ENCODE measurements around the gene PYGO2. TPM values are rescaled to one million over a fixed set of nuclear protein-coding genes. Genes with fewer than 3 reads are reported as not detected.

Gene PYGO2
- total RNA-seq, 1 donor from 2014 or later: 7.4 TPM

- H3K36me3 ChIP-seq (ENCODE audit: control insufficient read depth, insufficient read depth, low read length): peaks cover under 1% of the 10 kb centered on the region
- DNase-seq (ENCODE audit: low read depth) (peak; percentile 93), FAIRE-seq (no peak)
- peak overlapping the region; percentile 35 for H3K4me3 ChIP-seq (ENCODE audit: low read depth, low read length)
- H3K27me3 ChIP-seq (ENCODE audit: control insufficient read depth, insufficient read depth, low read length): no peaks in the 10 kb centered on the region
- TF ChIP-seq, protein P1, sequence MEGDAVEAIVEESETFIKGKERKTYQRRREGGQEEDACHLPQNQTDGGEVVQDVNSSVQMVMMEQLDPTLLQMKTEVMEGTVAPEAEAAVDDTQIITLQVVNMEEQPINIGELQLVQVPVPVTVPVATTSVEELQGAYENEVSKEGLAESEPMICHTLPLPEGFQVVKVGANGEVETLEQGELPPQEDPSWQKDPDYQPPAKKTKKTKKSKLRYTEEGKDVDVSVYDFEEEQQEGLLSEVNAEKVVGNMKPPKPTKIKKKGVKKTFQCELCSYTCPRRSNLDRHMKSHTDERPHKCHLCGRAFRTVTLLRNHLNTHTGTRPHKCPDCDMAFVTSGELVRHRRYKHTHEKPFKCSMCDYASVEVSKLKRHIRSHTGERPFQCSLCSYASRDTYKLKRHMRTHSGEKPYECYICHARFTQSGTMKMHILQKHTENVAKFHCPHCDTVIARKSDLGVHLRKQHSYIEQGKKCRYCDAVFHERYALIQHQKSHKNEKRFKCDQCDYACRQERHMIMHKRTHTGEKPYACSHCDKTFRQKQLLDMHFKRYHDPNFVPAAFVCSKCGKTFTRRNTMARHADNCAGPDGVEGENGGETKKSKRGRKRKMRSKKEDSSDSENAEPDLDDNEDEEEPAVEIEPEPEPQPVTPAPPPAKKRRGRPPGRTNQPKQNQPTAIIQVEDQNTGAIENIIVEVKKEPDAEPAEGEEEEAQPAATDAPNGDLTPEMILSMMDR (IDR thresholded peaks at IDR 0.05; ENCODE audit: insufficient read depth, low read length, severe bottlenecking): no peak
Measured at GRCh38 chr1:154974808-154975408, 13.3 kb upstream of the PYGO2 start.

GRCh38 chr1:154974102-154974807, 12.7 kb upstream of the PYGO2 start, which contains the start of gene CKS1B:
Gene CKS1B, plus strand, starts transcription at chr1:154974681. Its CDS starts 65 bp downstream, at chr1:154974746.
- DNase-seq (ENCODE audit: low read depth): peak; percentile 100
- peak within 1 kb of the TSS; percentile 59 for H3K4me3 ChIP-seq (ENCODE audit: low read depth, low read length)
- FAIRE-seq: peak; percentile 52

DNA sequence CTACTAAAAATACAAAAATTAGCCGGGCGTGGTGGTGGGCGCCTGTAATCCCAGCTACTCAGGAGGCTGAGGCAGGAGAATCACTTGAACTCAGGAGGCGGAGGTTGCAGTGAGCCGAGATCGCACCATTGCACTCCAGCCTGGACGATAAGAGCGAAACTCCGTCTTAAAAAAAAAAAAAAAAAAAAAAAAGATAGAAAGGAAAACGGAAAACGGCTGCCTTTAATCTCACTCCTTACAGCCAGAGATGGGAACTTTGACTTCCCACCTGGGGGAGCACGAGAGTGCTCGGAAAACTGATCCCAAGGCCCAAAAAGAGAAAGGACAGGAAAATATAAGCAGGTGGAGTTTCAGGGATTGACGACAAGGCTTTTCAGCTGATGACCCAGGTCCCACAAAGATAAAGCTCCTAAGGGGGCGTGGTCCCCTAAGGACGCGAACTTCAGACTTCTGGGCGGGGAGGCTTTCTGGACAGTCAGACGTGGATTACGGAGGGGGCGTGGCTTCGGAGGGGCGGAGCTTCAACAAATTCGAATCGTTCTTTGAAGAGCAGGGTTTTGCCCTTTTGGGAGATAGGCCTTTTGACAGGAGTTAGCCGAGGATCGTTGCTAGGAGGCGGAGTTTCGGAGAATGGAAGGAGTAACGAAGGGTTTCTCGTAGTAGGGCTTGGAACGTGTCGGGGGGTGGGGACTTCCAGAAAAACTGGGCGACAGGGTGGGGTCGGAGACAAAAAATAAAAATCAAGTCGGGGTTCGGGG, 11.9 kb upstream of the PYGO2 start:
- peak overlapping the region; percentile 59 for H3K4me3 ChIP-seq (ENCODE audit: low read depth, low read length)
- FAIRE-seq (peak; percentile 72), DNase-seq (ENCODE audit: low read depth) (peak; percentile 97)
- no peaks in the 10 kb centered on the region for H3K27me3 ChIP-seq (ENCODE audit: control insufficient read depth, insufficient read depth, low read length)
- peaks cover 5% of the 10 kb centered on the region for H3K36me3 ChIP-seq (ENCODE audit: control insufficient read depth, insufficient read depth, low read length)
- TF ChIP-seq, protein P1 (IDR thresholded peaks at IDR 0.05; ENCODE audit: insufficient read depth, low read length, severe bottlenecking): peak; percentile 27

More at GRCh38 chr1:154974102-154974807, 12.7 kb upstream of the PYGO2 start, which contains the start of gene CKS1B:
- TF ChIP-seq, protein P1 (IDR thresholded peaks at IDR 0.05; ENCODE audit: insufficient read depth, low read length, severe bottlenecking): no peak
- Histone ChIP-seq H3K36me3 (ENCODE audit: control insufficient read depth, insufficient read depth, low read length) (peaks cover 1% of the 10 kb centered on the region), H3K27me3 (ENCODE audit: control insufficient read depth, insufficient read depth, low read length) (no peaks in the 10 kb centered on the region)

DNA sequence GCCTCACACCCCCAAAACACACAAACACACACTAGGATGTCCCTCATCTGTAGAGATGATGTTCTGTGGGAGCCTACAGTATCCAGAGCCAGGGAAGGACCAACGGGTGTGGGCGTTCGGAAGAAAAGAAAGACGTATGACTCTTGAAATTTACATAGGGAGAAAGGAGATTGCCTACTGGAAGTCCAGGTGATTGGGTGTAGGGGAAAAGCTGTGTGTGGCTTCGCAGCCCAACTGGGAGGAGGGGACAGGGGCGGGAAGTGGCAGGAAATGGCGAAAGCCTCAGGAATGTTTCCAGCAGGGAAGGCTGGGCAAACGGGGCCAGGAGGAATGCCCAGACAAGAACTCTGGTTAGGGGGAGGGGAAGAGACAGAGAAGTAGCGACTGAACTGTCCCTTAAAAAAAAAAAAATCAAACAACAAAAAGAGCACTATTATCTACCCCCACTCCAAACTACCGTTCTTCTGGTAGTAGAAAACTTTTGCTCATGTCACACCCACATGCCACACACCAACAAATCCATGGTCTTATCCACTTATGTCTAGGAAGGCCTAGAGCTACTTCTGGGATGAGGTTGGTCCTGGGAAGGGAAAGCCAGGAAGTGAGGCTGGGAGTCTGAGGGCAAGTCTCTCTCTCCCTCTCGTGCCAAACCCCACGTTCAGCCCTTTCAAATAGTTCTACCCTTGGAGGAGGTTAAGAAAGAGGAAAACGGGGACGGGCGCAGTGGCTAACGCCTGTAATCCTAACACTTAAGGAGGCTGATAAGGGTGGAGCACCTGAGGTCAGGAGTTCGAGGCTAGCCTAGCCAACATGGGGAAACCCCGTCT, 11.1 kb upstream of the PYGO2 start:
- H3K4me3 ChIP-seq (ENCODE audit: low read depth, low read length): peak overlapping the region; percentile 59
- H3K36me3 ChIP-seq (ENCODE audit: control insufficient read depth, insufficient read depth, low read length): peaks cover 11% of the 10 kb centered on the region
- DNase-seq (ENCODE audit: low read depth) (peak; percentile 98), FAIRE-seq (no peak)
- H3K27me3 ChIP-seq (ENCODE audit: control insufficient read depth, insufficient read depth, low read length): no peaks in the 10 kb centered on the region
- TF ChIP-seq, protein P1 (IDR thresholded peaks at IDR 0.05; ENCODE audit: insufficient read depth, low read length, severe bottlenecking): no peak

DNA sequence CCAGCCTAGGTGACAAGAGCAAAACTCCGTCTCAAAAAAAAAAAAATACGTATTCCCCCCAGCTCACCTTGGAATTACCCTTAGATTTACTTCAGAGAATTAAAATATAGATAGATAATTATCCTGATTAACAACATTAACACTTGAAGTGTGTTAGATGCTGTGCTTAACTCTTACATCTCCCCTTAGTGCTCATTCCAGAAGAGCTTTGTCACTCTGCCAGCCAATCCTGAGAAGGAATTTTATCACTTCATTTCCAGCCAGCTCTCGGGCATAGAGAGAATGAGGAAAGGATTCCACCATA, 10.6 kb upstream of the PYGO2 start:
- no peak for DNase-seq (ENCODE audit: low read depth)
- Histone ChIP-seq H3K36me3 (ENCODE audit: control insufficient read depth, insufficient read depth, low read length) (peaks cover 15% of the 10 kb centered on the region), H3K27me3 (ENCODE audit: control insufficient read depth, insufficient read depth, low read length) (no peaks in the 10 kb centered on the region), H3K4me3 (ENCODE audit: low read depth, low read length) (no peak overlapping the region)
- FAIRE-seq: no peak
- TF ChIP-seq, protein P1 (IDR thresholded peaks at IDR 0.05; ENCODE audit: insufficient read depth, low read length, severe bottlenecking): no peak
